LNCAP (cell line): ENCODE measurements around the gene TMEM79.

Experiments used
- CTCF ChIP-seq: fragments of 450-650 bp; IDR thresholded peaks from 2 replicates; pipeline ENCODE4 v1.5.1; 2017; ENCODE audit warnings: mild to moderate bottlenecking

TMEM79 gene

GRCh38 chr1:156266051-156266450, 18.1 kb upstream of the TMEM79 start:
- no peak for TF ChIP-seq CTCF

- TF ChIP-seq CTCF = no peak
Measured at GRCh38 chr1:156268336-156268735, 15.8 kb upstream of the TMEM79 start.

GRCh38 chr1:156270314-156270713, 13.8 kb upstream of the TMEM79 start:
- no peak for TF ChIP-seq CTCF

GRCh38 chr1:156276532-156276931, 7.6 kb upstream of the TMEM79 start:
- TF ChIP-seq CTCF = no peak

- TF ChIP-seq CTCF = no peak
Measured at GRCh38 chr1:156276966-156277381, 7.2 kb upstream of the TMEM79 start.

- TF ChIP-seq CTCF = no peak
Measured at GRCh38 chr1:156279837-156280236, 4.3 kb upstream of the TMEM79 start.

- TF ChIP-seq CTCF = no peak
Measured at GRCh38 chr1:156281281-156281680, 2.8 kb upstream of the TMEM79 start.
